Measurements from ENCODE around the gene PLSCR2.
"Not testable (repeated sequence)": the region's sequence is repeated elsewhere in the genome, so short reads cannot be mapped to it uniquely, and the experiment has no call there.

Gene PLSCR2

GRCh38 chr3:146414010-146414409, 55.4 kb downstream of the PLSCR2 start:
- DNase-seq: no peak

DNA sequence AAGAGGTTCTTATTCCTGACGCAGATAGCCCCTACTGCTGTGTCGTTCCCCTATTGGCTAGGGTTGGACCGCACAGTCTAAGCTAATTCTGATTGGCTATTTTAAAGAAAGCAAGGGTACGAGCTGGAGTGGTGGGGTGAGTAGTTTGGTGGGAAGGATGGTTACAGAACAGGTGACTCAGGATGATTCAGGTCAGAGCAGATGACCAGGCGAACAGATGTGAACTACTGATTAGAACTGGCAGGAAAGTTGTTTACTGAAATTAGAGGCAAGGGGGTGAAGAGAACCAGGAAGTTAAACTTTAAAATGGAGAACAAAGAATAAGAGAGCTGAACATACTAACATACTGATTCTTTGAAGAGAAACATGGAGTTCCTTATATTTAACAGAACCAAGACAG, 56.6 kb downstream of the PLSCR2 start:
- not testable (repeated sequence) for DNase-seq

DNA sequence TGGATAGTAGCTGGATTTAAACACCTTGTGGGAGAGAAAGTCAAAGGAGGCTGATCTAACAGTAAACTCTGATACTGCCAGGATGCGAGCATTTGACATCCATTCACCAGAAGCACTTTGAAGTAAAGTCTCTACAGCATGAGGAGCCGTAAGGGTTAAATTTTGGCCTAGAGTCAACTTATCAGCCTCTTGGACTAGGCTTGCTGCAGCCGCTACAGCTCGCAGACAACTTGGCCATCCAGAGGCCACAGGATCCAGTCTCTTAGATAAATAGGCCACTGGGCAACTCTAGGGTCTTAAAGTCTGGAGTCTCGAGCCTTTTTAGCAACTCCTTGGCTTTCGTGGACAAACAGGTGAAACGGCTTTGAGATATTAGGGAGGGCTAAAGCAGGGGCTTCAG, 61.4 kb downstream of the PLSCR2 start:
- DNase-seq: no peak

- DNase-seq: no peak
Measured at GRCh38 chr3:146404436-146404835, 64.9 kb downstream of the PLSCR2 start.

DNA sequence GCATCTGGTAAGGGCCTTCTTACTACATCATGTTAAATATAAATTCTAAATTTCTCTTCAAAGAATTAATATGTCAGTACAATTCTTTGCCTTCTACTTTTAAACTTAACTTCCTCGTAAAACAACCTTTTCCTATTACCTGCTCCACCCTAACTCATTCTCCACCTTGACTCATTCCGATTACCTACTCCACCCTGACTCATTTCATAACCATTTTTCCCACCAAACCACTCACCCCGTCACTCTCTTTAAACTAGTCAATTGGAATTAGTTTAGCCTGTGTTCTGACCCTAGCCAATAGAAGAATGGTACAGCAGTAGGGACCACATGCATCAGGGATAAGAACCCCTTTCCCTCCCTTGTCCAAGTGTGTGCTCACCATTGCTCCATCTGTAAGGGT, 65.6 kb downstream of the PLSCR2 start:
- no peak for DNase-seq

DNA sequence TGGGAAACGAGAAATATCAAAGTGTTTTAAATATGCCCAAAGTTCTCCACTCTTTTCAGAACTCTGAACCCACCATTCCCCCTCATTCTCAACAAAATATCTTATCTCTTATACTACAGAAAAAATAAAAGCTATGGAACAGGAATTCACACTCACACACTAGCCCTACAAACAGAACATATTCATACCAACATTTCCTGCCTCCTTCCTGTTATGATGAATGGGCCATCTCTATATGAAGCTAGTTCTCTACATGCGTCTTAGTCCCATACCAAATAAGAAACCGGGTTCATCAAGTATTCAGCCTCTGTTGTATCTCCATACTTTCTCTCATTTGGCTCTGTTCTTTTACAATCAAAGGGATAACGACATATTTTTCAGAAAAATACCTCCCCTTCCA, 72.6 kb downstream of the PLSCR2 start:
- DNase-seq: no peak

GRCh38 chr3:146395164-146395563, 74.2 kb downstream of the PLSCR2 start:
- no peak for DNase-seq

DNA sequence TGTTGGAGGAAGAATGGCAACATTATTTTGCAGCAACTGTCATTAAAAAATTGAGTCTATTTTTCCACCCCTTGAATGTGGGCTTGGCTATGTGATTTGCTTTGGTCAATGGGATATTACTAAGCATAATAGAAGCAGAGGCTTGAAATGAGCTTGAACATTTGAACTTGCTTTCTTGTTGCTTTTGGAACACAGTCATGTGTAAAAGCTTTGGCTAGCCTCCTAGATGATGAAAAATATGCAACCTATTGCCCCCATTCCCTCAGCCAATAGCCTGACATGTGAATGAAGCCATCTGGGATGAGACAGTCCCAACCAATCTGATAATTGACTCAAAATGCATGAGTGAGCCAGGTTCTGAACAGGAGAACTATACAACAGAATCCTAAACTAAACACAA, 78.4 kb downstream of the PLSCR2 start:
- DNase-seq: no peak

- no peak for DNase-seq
Measured at GRCh38 chr3:146390006-146390772, 79.2 kb downstream of the PLSCR2 start.

DNA sequence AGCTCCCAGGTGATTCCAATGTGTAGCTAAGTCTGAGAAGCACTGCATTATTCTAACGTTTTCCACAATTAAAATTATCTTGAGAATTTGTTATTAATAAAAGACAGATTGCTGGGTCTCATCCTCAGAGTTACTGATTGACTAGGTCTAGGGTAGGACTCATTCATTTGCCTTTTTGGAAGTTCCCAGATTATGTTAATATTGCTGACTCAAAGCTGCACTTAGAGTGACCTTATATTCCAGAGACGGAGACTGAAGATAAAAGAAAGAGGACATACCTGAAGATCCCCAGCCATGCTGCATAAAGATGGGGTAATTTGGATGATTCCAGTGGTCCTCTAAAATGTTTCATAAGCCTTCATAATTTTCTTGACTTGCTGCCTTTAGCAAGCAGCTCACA, 81.8 kb downstream of the PLSCR2 start:
- DNase-seq: no peak

DNA sequence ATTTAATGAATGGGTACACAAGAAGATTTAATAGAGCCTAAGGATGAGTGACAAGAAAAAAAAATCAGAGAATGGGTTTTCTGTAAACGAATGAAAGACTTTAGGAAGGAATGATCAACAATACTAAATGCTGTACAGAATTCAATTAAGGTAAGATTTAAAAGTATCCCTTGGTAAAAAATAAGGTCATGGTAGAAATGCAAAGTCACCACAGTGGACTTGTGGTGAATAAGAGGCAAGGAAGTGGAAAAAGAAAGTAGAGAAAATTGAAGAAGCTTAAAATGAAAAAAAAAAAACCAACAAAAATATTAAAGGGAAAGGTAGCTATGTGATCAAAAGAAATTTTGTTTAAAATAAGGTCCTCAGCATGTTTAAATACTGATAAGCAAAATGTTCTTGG, 82.4 kb downstream of the PLSCR2 start:
- DNase-seq: no peak

- no peak for DNase-seq
Measured at GRCh38 chr3:146384786-146385185, 84.6 kb downstream of the PLSCR2 start.

Measured in NCI-H2029 treated with DMSO at 0.1 percent for 48 hours (cell line).